ENCODE measurements around the gene SDR42E2.

SDR42E2 gene

GRCh38 chr16:22235839-22236745 lies 73.8 kb downstream of the SDR42E2 start:
- peaks cover 13% of the 10 kb centered on the region for H3K4me1 ChIP-seq (ENCODE audit: control insufficient read depth, low read length)
- H3K27ac ChIP-seq (ENCODE audit: low read depth, low read length), result no peak overlapping the region
- no peaks in the 10 kb centered on the region for H3K9me2 ChIP-seq (replicated peaks; ENCODE audit: control insufficient read depth, low read length)
- H3K36me3 ChIP-seq (ENCODE audit: control insufficient read depth, low read length), result no peaks in the 10 kb centered on the region; the same call in 1 of the 2 replicates
- no peak overlapping the region for H3K4me3 ChIP-seq (ENCODE audit: low read length)
- H3K27me3 ChIP-seq (ENCODE audit: control insufficient read depth, low read length), result no peaks in the 10 kb centered on the region
- H3K4me2 ChIP-seq (ENCODE audit: low read length), result no peak overlapping the region
- no peaks in the 10 kb centered on the region for H3K9me3 ChIP-seq (ENCODE audit: control insufficient read depth, insufficient read depth, low read length)
- no peak for TF ChIP-seq CTCF (IDR thresholded peaks at IDR 0.05; ENCODE audit: low read depth, low read length, poor library complexity, severe bottlenecking)
- no peak for TF ChIP-seq EZH2phosphoT487 (IDR thresholded peaks at IDR 0.05; ENCODE audit: borderline replicate concordance, low read length)
- H3F3A ChIP-seq (ENCODE audit: control insufficient read depth, insufficient read depth), result no peaks in the 10 kb centered on the region; the same call in 1 of the 2 replicates
- peaks cover 4% of the 10 kb centered on the region; the same call in 1 of the 2 replicates for H4K20me1 ChIP-seq (ENCODE audit: control insufficient read depth, insufficient read depth, low read depth, low read length)
- no peaks in the 10 kb centered on the region for H3K79me2 ChIP-seq (ENCODE audit: control insufficient read depth, low read length)

GRCh38 chr16:22239131-22239805 lies 77.0 kb downstream of the SDR42E2 start:
- Histone ChIP-seq H3K9me3 (ENCODE audit: control insufficient read depth, insufficient read depth, low read length) (no peaks in the 10 kb centered on the region), H3K9me2 (replicated peaks; ENCODE audit: control insufficient read depth, low read length) (no peaks in the 10 kb centered on the region), H3K4me1 (ENCODE audit: control insufficient read depth, low read length) (peaks cover 17% of the 10 kb centered on the region), H3K4me2 (ENCODE audit: low read length) (no peak overlapping the region), H3K4me3 (ENCODE audit: low read length) (no peak overlapping the region), H3K36me3 (ENCODE audit: control insufficient read depth, low read length) (no peaks in the 10 kb centered on the region; the same call in 1 of the 2 replicates), H3F3A (ENCODE audit: control insufficient read depth, insufficient read depth) (peaks cover 5% of the 10 kb centered on the region; the same call in 1 of the 2 replicates), H4K20me1 (ENCODE audit: control insufficient read depth, insufficient read depth, low read depth, low read length) (peaks cover 4% of the 10 kb centered on the region; the same call in 1 of the 2 replicates), H3K27ac (ENCODE audit: low read depth, low read length) (no peak overlapping the region), H3K79me2 (ENCODE audit: control insufficient read depth, low read length) (no peaks in the 10 kb centered on the region), H3K27me3 (ENCODE audit: control insufficient read depth, low read length) (no peaks in the 10 kb centered on the region)
- no peak for TF ChIP-seq CTCF (IDR thresholded peaks at IDR 0.05; ENCODE audit: low read depth, low read length, poor library complexity, severe bottlenecking)
- no peak for TF ChIP-seq EZH2phosphoT487 (IDR thresholded peaks at IDR 0.05; ENCODE audit: borderline replicate concordance, low read length)

GRCh38 chr16:22240023-22240710 lies 77.9 kb downstream of the SDR42E2 start:
- peaks cover 4% of the 10 kb centered on the region; the same call in 1 of the 2 replicates for H4K20me1 ChIP-seq (ENCODE audit: control insufficient read depth, insufficient read depth, low read depth, low read length)
- H3K4me3 ChIP-seq (ENCODE audit: low read length), result no peak overlapping the region
- TF ChIP-seq CTCF (IDR thresholded peaks at IDR 0.05; ENCODE audit: low read depth, low read length, poor library complexity, severe bottlenecking), result no peak
- TF ChIP-seq EZH2phosphoT487 (IDR thresholded peaks at IDR 0.05; ENCODE audit: borderline replicate concordance, low read length), result no peak
- H3K79me2 ChIP-seq (ENCODE audit: control insufficient read depth, low read length), result no peaks in the 10 kb centered on the region
- H3K27ac ChIP-seq (ENCODE audit: low read depth, low read length), result no peak overlapping the region
- peaks cover 5% of the 10 kb centered on the region; the same call in 1 of the 2 replicates for H3F3A ChIP-seq (ENCODE audit: control insufficient read depth, insufficient read depth)
- no peaks in the 10 kb centered on the region for H3K9me2 ChIP-seq (replicated peaks; ENCODE audit: control insufficient read depth, low read length)
- H3K36me3 ChIP-seq (ENCODE audit: control insufficient read depth, low read length), result no peaks in the 10 kb centered on the region; the same call in 1 of the 2 replicates
- peak overlapping the region; percentile 45 for H3K4me2 ChIP-seq (ENCODE audit: low read length)
- H3K4me1 ChIP-seq (ENCODE audit: control insufficient read depth, low read length), result peaks cover 17% of the 10 kb centered on the region
- H3K9me3 ChIP-seq (ENCODE audit: control insufficient read depth, insufficient read depth, low read length), result no peaks in the 10 kb centered on the region
- no peaks in the 10 kb centered on the region for H3K27me3 ChIP-seq (ENCODE audit: control insufficient read depth, low read length)

Data from DOHH2 (cell line).